Posterior vena cava (tissue), 2 donors: Measurements from ENCODE around the gene PDPK1. TPM values are rescaled to one million over a fixed set of nuclear protein-coding genes. Genes with fewer than 3 reads are reported as not detected.
"Not testable (repeated sequence)": the region's sequence is repeated elsewhere in the genome, so short reads cannot be mapped to it uniquely, and the experiment has no call there.

Source experiments
- DNase-seq: peaks from one replicate; pipeline ENCODE4 v3.0.0-alpha.2; 2020; ENCODE audit warnings: low spot score
- intact Hi-C, 2 donors: fragments of 100-400 bp; cut with DNase I; formaldehyde crosslinking; loops; one replicate each; pipeline versions ENCODE4 v1.14.1 to v1.14.2; 2022 to 2023
- total RNA-seq, 2 donors: library from RNA; stranded (reverse); fragmentation: NEBNext Ultra II Directional; extraction: Animal tissue kit (Norgen Biotek cat#: 25700); gene quantifications; one replicate each; pipeline ENCODE4 v1.2.1, GENCODE V29; 2021
- donor health status: DM: yes; HTN: yes; CAD: no.
- donor health status: DM: yes; HTN: yes; CAD: no.

The PDPK1 gene
- total RNA-seq, 2 donors from 2014 or later, result 36.8 to 40.1 TPM

- intact Hi-C loops, result no loop called here
- no peak for DNase-seq
These were observed 6.5 kb upstream of the PDPK1 start, which contains the start of gene CEMP1 for GRCh38 chr16:2531371-2531695. CEMP1 (minus strand) TSS chr16:2531408; CDS start chr16:2531073, 335 bp downstream.

- intact Hi-C loops, result no loop called here
- DNase-seq, result peak; percentile 100
These were observed 5.9 kb upstream of the PDPK1 start for GRCh38 chr16:2531696-2532493.

- DNase-seq, result peak; percentile 86
- intact Hi-C loops, result no loop called here
These were observed 5.2 kb upstream of the PDPK1 start for GRCh38 chr16:2532494-2533141.

GRCh38 chr16:2533142-2533755 lies 4.6 kb upstream of the PDPK1 start:
- intact Hi-C loops, DNase-seq: not testable (repeated sequence)

GRCh38 chr16:2533912-2534311 lies 3.9 kb upstream of the PDPK1 start:
- no peak for DNase-seq
- intact Hi-C loops, result no loop called here

GRCh38 chr16:2534335-2534734 lies 3.5 kb upstream of the PDPK1 start:
- DNase-seq, intact Hi-C loops: not testable (repeated sequence)

GRCh38 chr16:2535625-2536013 lies 2.2 kb upstream of the PDPK1 start:
- intact Hi-C loops, result no loop called here
- peak; percentile 86 for DNase-seq

GRCh38 chr16:2539192-2539844 lies 1.5 kb downstream of the PDPK1 start:
- DNase-seq, intact Hi-C loops: not testable (repeated sequence)

GRCh38 chr16:2539845-2540458 lies 2.1 kb downstream of the PDPK1 start:
- DNase-seq, intact Hi-C loops: not testable (repeated sequence)

GRCh38 chr16:2540912-2541311 lies 3.1 kb downstream of the PDPK1 start:
- intact Hi-C loops, DNase-seq: not testable (repeated sequence)

GRCh38 chr16:2541409-2541808 lies 3.6 kb downstream of the PDPK1 start:
- DNase-seq, intact Hi-C loops: not testable (repeated sequence)

- DNase-seq, intact Hi-C loops: not testable (repeated sequence)
These were observed 6.0 kb downstream of the PDPK1 start for GRCh38 chr16:2543771-2544170.

GRCh38 chr16:2550283-2550878 lies 12.6 kb downstream of the PDPK1 start:
- DNase-seq, intact Hi-C loops: not testable (repeated sequence)

GRCh38 chr16:2551420-2551889 lies 13.6 kb downstream of the PDPK1 start:
- intact Hi-C loops, result not testable (repeated sequence)
- peak; percentile 38 for DNase-seq

- intact Hi-C loops, DNase-seq: not testable (repeated sequence)
These were observed 17.0 kb downstream of the PDPK1 start for GRCh38 chr16:2554709-2555425.

- DNase-seq, intact Hi-C loops: not testable (repeated sequence)
These were observed 19.3 kb downstream of the PDPK1 start for GRCh38 chr16:2557150-2557549.

- intact Hi-C loops, DNase-seq: not testable (repeated sequence)
These were observed 22.4 kb downstream of the PDPK1 start for GRCh38 chr16:2560131-2560797.

GRCh38 chr16:2560798-2561133 lies 22.9 kb downstream of the PDPK1 start:
- intact Hi-C loops, result not testable (repeated sequence)
- peak; percentile 87 for DNase-seq
